Progenitor cell of endocrine pancreas (in vitro differentiated cells): ENCODE data around the gene SUGP1. TPM values are rescaled to one million over a fixed set of nuclear protein-coding genes. Genes with fewer than 3 reads are reported as not detected.

Experiments used
- DNase-seq: peaks from one replicate; pipeline ENCODE4 v3.0.0; 2021; ENCODE audit warnings: low spot score; ENCODE audit not compliant: unreplicated experiment
- H3K27ac Mint-ChIP-seq: 2 replicates; pipeline ENCODE4 v1.8.0; 2021; ENCODE audit warnings: mild to moderate bottlenecking, moderate library complexity, mixed read lengths
- H3K27me3 Mint-ChIP-seq: 2 replicates; pipeline ENCODE4 v1.8.0; 2021; ENCODE audit warnings: mixed read lengths
- H3K36me3 Mint-ChIP-seq: 2 replicates; pipeline ENCODE4 v1.8.0; 2022; ENCODE audit warnings: mixed read lengths; ENCODE audit not compliant: insufficient read depth
- H3K4me1 Mint-ChIP-seq: 2 replicates; pipeline ENCODE4 v1.8.0; 2021; ENCODE audit warnings: low read depth, mixed read lengths
- H3K4me3 Mint-ChIP-seq: 2 replicates; pipeline ENCODE4 v1.8.0; 2021; ENCODE audit warnings: low read depth, mild to moderate bottlenecking, moderate library complexity, mixed read lengths
- H3K9me3 Mint-ChIP-seq: 2 replicates; pipeline ENCODE4 v1.8.0; 2021; ENCODE audit warnings: low read depth, mixed read lengths
- CTCF ChIP-seq: fragments of 200-600 bp; sonication (generic); IDR thresholded peaks from one replicate; pipeline ENCODE4 v1.5.0; 2021; ENCODE audit warnings: antibody characterized with exemption, mild to moderate bottlenecking; ENCODE audit not compliant: unreplicated experiment
- total RNA-seq: library from RNA; stranded (reverse); gene quantifications from 2 replicates; pipeline ENCODE4 v1.2.1, GENCODE V29; 2021

The SUGP1 gene
- total RNA-seq, 1 donor from 2014 or later, result 95.6 TPM

GRCh38 chr19:19276851-19277250, 43.5 kb downstream of the SUGP1 start:
- peaks cover 3% of the 10 kb centered on the region for H3K4me1 Mint-ChIP-seq

DNA sequence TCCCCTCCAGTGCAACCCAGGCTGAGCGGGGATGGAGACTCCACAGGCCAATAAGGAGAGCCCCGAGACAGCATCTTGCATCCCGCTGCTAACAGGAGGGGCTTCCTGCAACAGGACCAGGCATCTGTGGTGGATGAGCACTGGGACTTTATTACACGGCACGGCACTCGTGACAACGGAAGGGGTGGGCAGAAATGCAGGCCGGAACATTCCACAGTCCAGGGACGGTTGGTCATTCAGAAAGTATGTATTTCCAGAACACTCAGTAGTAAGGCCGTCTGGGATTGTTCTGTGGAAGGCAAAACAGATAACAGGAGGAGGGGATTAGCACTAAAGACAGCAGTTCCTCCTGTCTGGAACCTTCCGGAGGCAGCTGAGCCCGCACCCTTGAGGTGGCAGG, 43.9 kb downstream of the SUGP1 start:
- Mint-ChIP-seq H3K9me3 (no peaks in the 10 kb centered on the region), H3K4me3 (no peak overlapping the region), H3K4me1 (peaks cover 3% of the 10 kb centered on the region), H3K36me3 (peaks cover 8% of the 10 kb centered on the region), H3K27me3 (peaks cover 8% of the 10 kb centered on the region), H3K27ac (no peak overlapping the region)
- no peak for DNase-seq
- TF ChIP-seq CTCF, result no peak

More at GRCh38 chr19:19276851-19277250, 43.5 kb downstream of the SUGP1 start:
- no peak for DNase-seq
- Mint-ChIP-seq H3K27me3 (peaks cover 5% of the 10 kb centered on the region), H3K9me3 (no peaks in the 10 kb centered on the region), H3K4me3 (no peak overlapping the region), H3K27ac (no peak overlapping the region), H3K36me3 (peaks cover 8% of the 10 kb centered on the region)
- TF ChIP-seq CTCF, result no peak

- H3K27me3 Mint-ChIP-seq, result peaks cover 8% of the 10 kb centered on the region
- no peak overlapping the region for H3K4me3 Mint-ChIP-seq
- H3K36me3 Mint-ChIP-seq, result peaks cover 10% of the 10 kb centered on the region
- no peak overlapping the region for H3K27ac Mint-ChIP-seq
- H3K9me3 Mint-ChIP-seq, result no peaks in the 10 kb centered on the region
- TF ChIP-seq CTCF, result no peak
- no peak for DNase-seq
- peaks cover 3% of the 10 kb centered on the region for H3K4me1 Mint-ChIP-seq
These were observed 45.4 kb downstream of the SUGP1 start for GRCh38 chr19:19274716-19275565.

- Mint-ChIP-seq H3K4me1 (peaks cover 3% of the 10 kb centered on the region), H3K27ac (no peak overlapping the region), H3K36me3 (peaks cover 10% of the 10 kb centered on the region), H3K27me3 (peaks cover 8% of the 10 kb centered on the region), H3K4me3 (no peak overlapping the region), H3K9me3 (no peaks in the 10 kb centered on the region)
- DNase-seq, result no peak
- TF ChIP-seq CTCF, result no peak
These were observed 46.2 kb downstream of the SUGP1 start for GRCh38 chr19:19274146-19274545.

DNA sequence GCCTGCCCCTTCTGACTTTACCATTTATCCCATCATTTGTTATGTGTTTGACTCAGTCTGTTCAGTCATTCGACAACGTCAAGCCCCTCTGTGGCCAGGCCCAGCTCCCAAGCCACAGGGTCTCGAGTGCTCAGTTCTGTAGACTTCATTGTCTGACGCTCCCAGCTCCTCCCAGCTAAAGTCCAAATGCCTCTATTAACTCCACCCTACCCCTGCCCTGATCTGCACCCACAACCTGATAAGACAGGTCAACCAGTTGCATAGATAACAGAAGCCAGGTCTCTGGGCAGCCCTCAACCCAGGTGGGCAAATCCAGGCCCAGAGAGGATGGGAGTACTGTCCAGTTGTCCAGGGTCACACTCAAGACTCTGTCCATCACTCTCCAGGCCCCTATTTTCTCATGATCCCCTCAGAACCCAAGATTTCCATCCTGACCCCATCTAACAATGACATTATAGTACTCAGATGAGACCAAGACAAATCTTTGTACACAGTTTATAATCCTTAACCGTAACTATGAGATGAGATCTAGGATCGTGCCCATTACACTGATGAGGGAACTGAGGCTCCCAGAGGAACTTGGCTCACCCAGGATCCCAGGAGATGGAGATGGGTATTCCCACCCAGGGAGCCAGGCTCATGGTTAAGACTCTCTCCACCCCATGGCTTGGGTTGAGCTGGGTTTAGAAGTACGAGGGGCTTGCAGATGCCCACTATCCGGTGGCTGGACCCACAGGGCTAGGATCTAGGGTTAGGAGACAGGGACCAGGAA, 48.3 kb downstream of the SUGP1 start:
- H3K36me3 Mint-ChIP-seq, result peaks cover 6% of the 10 kb centered on the region
- TF ChIP-seq CTCF, result no peak
- DNase-seq, result no peak
- H3K9me3 Mint-ChIP-seq, result no peaks in the 10 kb centered on the region
- peaks cover 8% of the 10 kb centered on the region for H3K27me3 Mint-ChIP-seq
- H3K27ac Mint-ChIP-seq, result peak overlapping the region; percentile 88
- H3K4me3 Mint-ChIP-seq, result peak overlapping the region; percentile 67
- H3K4me1 Mint-ChIP-seq, result peaks cover 3% of the 10 kb centered on the region
